ENCODE measurements around the gene KIF3C.
"Not testable (repeated sequence)": the region's sequence is repeated elsewhere in the genome, so short reads cannot be mapped to it uniquely, and the experiment has no call there.

The KIF3C gene

GRCh38 chr2:26008851-26009566, 26.7 kb upstream of the KIF3C start:
- Mint-ChIP-seq H3K4me1 (ENCODE audit: low read depth) (no peaks in the 10 kb centered on the region), H3K9me3 (ENCODE audit: low read depth) (peaks cover 3% of the 10 kb centered on the region), H3K27ac (no peak overlapping the region), H3K36me3 (peaks cover 3% of the 10 kb centered on the region), H3K27me3 (no peaks in the 10 kb centered on the region), H3K4me3 (no peak overlapping the region)

- H3K27ac Mint-ChIP-seq, result no peak overlapping the region
- peaks cover 3% of the 10 kb centered on the region for H3K9me3 Mint-ChIP-seq (ENCODE audit: low read depth)
- H3K36me3 Mint-ChIP-seq, result peaks cover 3% of the 10 kb centered on the region
- no peak overlapping the region for H3K4me3 Mint-ChIP-seq
- no peaks in the 10 kb centered on the region for H3K27me3 Mint-ChIP-seq
- no peaks in the 10 kb centered on the region for H3K4me1 Mint-ChIP-seq (ENCODE audit: low read depth)
Measured at GRCh38 chr2:26008095-26008494, 25.8 kb upstream of the KIF3C start.

GRCh38 chr2:26002632-26003310, 20.5 kb upstream of the KIF3C start:
- Mint-ChIP-seq H3K27ac (no peak overlapping the region), H3K36me3 (no peaks in the 10 kb centered on the region), H3K4me3 (no peak overlapping the region), H3K9me3 (ENCODE audit: low read depth) (no peaks in the 10 kb centered on the region), H3K4me1 (ENCODE audit: low read depth) (no peaks in the 10 kb centered on the region), H3K27me3 (no peaks in the 10 kb centered on the region)

GRCh38 chr2:26001743-26002351, 19.6 kb upstream of the KIF3C start:
- Mint-ChIP-seq H3K4me3 (no peak overlapping the region), H3K36me3 (no peaks in the 10 kb centered on the region), H3K27ac (no peak overlapping the region), H3K9me3 (ENCODE audit: low read depth) (no peaks in the 10 kb centered on the region), H3K4me1 (ENCODE audit: low read depth) (no peaks in the 10 kb centered on the region), H3K27me3 (no peaks in the 10 kb centered on the region)

- Mint-ChIP-seq H3K4me3 (no peak overlapping the region), H3K4me1 (ENCODE audit: low read depth) (no peaks in the 10 kb centered on the region), H3K27ac (no peak overlapping the region), H3K36me3 (no peaks in the 10 kb centered on the region), H3K9me3 (ENCODE audit: low read depth) (no peaks in the 10 kb centered on the region), H3K27me3 (no peaks in the 10 kb centered on the region)
Measured at GRCh38 chr2:26000561-26001082, 18.3 kb upstream of the KIF3C start.

DNA sequence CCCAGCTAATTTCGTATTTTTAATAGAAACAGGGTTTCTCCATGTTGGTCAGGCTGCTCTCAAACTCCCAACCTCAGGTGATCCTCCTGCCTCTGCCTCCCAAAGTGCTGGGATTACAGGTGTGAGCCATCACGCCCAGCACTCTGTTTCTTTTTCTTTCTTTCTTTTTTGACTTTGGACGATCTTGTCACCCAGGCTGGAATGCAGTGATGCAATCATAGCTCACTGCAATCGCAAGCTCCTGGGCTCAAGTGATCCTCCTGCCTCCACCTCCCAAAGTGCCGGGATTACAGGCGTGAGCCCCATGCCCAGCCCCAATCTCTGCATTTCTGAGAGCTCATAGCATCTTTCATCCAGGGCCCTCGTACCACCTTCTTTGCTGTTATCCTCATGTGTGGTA, 17.1 kb upstream of the KIF3C start:
- not testable (repeated sequence) for H3K9me3 Mint-ChIP-seq (ENCODE audit: low read depth); H3K36me3 Mint-ChIP-seq; H3K4me3 Mint-ChIP-seq; H3K27me3 Mint-ChIP-seq; H3K27ac Mint-ChIP-seq; H3K4me1 Mint-ChIP-seq (ENCODE audit: low read depth)

DNA sequence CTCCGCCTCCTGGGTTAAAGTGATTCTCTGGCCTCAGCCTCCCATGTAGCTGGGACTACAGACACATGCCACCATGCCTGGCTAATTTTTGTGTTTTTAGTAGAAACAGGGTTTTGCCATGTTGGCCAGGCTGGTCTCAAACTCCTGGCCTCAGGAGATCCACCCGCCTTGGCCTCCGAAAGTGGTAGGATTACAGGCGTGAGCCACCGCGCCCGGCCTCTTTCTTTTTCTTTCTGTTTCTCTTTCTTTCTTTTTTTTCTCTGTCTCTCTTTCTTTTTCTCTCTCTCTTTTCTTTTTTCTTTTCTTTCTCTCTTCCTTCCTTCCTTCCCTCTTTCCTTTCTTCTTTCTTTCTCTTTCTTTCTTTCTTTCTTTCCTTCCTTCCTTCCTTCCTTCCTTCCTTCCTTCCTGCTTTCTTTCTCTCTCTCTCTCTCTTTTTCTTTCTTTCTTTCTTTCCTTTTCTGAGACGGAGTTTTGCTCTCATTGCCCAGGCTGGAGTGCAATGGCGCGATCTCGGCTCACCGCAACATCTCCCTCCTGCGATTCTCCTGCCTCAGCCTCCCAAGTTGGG, 16.6 kb upstream of the KIF3C start:
- not testable (repeated sequence) for H3K27ac Mint-ChIP-seq; H3K36me3 Mint-ChIP-seq; H3K27me3 Mint-ChIP-seq; H3K4me1 Mint-ChIP-seq (ENCODE audit: low read depth); H3K9me3 Mint-ChIP-seq (ENCODE audit: low read depth); H3K4me3 Mint-ChIP-seq

DNA sequence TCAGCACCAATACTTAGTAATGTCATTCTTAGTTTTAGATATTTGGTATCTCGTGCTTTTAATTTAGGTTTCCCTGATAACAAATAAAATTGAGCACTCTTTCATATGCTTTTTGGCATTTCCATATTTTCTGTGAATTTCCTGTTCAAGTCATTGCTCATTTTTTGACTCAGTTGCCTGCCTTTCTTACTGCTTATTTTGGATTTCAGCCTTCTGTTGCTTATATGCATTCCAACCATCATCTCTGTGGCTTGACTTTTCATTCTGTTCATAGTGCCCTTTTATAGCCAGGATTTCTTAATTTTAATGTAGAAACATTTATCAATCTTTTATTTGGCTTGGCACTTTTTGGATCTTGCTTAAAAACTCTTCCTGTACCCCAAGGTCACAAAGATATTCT, 14.5 kb upstream of the KIF3C start:
- H3K4me3 Mint-ChIP-seq, result no peak overlapping the region
- peaks cover 3% of the 10 kb centered on the region for H3K4me1 Mint-ChIP-seq (ENCODE audit: low read depth)

GRCh38 chr2:25994509-25994908, 12.2 kb upstream of the KIF3C start:
- no peaks in the 10 kb centered on the region for H3K9me3 Mint-ChIP-seq (ENCODE audit: low read depth)
- H3K27me3 Mint-ChIP-seq, result no peaks in the 10 kb centered on the region
- no peak overlapping the region for H3K27ac Mint-ChIP-seq
- H3K4me3 Mint-ChIP-seq, result no peak overlapping the region
- peaks cover 8% of the 10 kb centered on the region for H3K4me1 Mint-ChIP-seq (ENCODE audit: low read depth)
- H3K36me3 Mint-ChIP-seq, result no peaks in the 10 kb centered on the region

More for the DNA sequence above, 14.5 kb upstream of the KIF3C start:
- no peaks in the 10 kb centered on the region for H3K9me3 Mint-ChIP-seq (ENCODE audit: low read depth)
- no peaks in the 10 kb centered on the region for H3K36me3 Mint-ChIP-seq
- no peaks in the 10 kb centered on the region for H3K27me3 Mint-ChIP-seq
- H3K27ac Mint-ChIP-seq, result no peak overlapping the region

DNA sequence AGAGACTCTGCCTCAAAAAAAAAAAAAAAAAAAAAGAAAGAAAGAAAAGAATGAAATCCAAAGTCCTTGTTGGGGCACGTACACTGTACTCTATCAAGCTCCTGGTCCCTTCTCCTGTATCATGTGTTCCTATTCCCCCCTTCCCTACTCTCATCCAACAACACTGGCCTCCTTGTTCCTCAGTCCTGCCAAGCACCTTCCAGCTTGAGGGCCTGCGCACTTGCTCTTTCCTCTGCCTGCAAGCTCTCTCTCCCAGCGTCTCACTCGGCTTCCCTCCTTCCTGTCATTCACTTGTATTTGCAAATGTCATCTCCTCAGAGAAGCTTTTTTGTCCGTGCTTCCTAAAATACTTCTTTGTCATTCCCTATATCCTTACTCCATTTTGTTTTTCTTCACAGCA, 10.8 kb upstream of the KIF3C start:
- H3K9me3 Mint-ChIP-seq (ENCODE audit: low read depth), result no peaks in the 10 kb centered on the region

DNA sequence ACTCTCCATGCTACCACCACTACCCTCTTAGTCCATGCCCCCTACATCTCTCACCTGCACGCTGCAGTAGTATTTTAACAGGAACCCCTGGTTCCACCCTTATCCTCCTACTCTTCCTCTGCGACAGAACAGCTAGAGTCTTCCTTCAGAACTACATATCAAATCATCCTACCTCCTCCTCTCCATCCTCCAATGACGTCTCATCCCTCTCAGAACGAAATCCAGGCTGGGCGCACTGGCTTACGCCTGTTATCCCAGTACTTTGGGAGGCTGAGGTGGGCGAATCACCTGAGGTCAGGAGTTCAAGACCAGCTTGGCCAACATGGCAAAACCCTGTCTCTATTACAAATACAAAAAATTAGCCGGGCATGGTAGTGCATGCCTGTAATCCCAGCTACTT, 10.3 kb upstream of the KIF3C start:
- no peak overlapping the region for H3K4me3 Mint-ChIP-seq
- peaks cover 8% of the 10 kb centered on the region for H3K4me1 Mint-ChIP-seq (ENCODE audit: low read depth)
- no peak overlapping the region for H3K27ac Mint-ChIP-seq
- no peaks in the 10 kb centered on the region for H3K9me3 Mint-ChIP-seq (ENCODE audit: low read depth)
- H3K36me3 Mint-ChIP-seq, result no peaks in the 10 kb centered on the region
- H3K27me3 Mint-ChIP-seq, result no peaks in the 10 kb centered on the region

More for the DNA sequence above, 10.8 kb upstream of the KIF3C start:
- Mint-ChIP-seq H3K27ac (no peak overlapping the region), H3K4me3 (no peak overlapping the region), H3K4me1 (ENCODE audit: low read depth) (peaks cover 8% of the 10 kb centered on the region), H3K36me3 (no peaks in the 10 kb centered on the region), H3K27me3 (no peaks in the 10 kb centered on the region)

- no peaks in the 10 kb centered on the region for H3K36me3 Mint-ChIP-seq
- peaks cover 8% of the 10 kb centered on the region for H3K4me1 Mint-ChIP-seq (ENCODE audit: low read depth)
- no peaks in the 10 kb centered on the region for H3K27me3 Mint-ChIP-seq
- no peaks in the 10 kb centered on the region for H3K9me3 Mint-ChIP-seq (ENCODE audit: low read depth)
- no peak overlapping the region for H3K27ac Mint-ChIP-seq
- H3K4me3 Mint-ChIP-seq, result no peak overlapping the region
Measured at GRCh38 chr2:25991965-25992364, 9.7 kb upstream of the KIF3C start.

GRCh38 chr2:25989154-25989553, 6.9 kb upstream of the KIF3C start:
- Mint-ChIP-seq H3K27ac (no peak overlapping the region), H3K9me3 (ENCODE audit: low read depth) (no peaks in the 10 kb centered on the region), H3K36me3 (no peaks in the 10 kb centered on the region), H3K27me3 (no peaks in the 10 kb centered on the region), H3K4me3 (no peak overlapping the region), H3K4me1 (ENCODE audit: low read depth) (peaks cover 8% of the 10 kb centered on the region)

- Mint-ChIP-seq H3K36me3 (no peaks in the 10 kb centered on the region), H3K27ac (no peak overlapping the region), H3K27me3 (no peaks in the 10 kb centered on the region), H3K4me1 (ENCODE audit: low read depth) (peaks cover 8% of the 10 kb centered on the region), H3K4me3 (no peak overlapping the region), H3K9me3 (ENCODE audit: low read depth) (no peaks in the 10 kb centered on the region)
Measured at GRCh38 chr2:25988134-25988533, 5.8 kb upstream of the KIF3C start.

- Mint-ChIP-seq H3K9me3 (ENCODE audit: low read depth) (no peaks in the 10 kb centered on the region), H3K4me1 (ENCODE audit: low read depth) (peaks cover 8% of the 10 kb centered on the region), H3K27me3 (no peaks in the 10 kb centered on the region), H3K27ac (no peak overlapping the region), H3K4me3 (peak overlapping the region; percentile 86), H3K36me3 (no peaks in the 10 kb centered on the region)
Measured at GRCh38 chr2:25983735-25984134, 1.4 kb upstream of the KIF3C start.

Measured in activated naive CD8-positive, alpha-beta T cell (primary cell).